Ramos (cell line): Measurements from ENCODE around the gene HOXA13.

ENCODE experiments used
- in situ Hi-C: fragments of 300-500 bp; cut with MboI; formaldehyde crosslinking; loops from one replicate; pipeline ENCODE4 v1.14.3; 2022; ENCODE audit warnings: low sequenced_read_pairs; ENCODE audit not compliant: unreplicated experiment

The HOXA13 gene

DNA sequence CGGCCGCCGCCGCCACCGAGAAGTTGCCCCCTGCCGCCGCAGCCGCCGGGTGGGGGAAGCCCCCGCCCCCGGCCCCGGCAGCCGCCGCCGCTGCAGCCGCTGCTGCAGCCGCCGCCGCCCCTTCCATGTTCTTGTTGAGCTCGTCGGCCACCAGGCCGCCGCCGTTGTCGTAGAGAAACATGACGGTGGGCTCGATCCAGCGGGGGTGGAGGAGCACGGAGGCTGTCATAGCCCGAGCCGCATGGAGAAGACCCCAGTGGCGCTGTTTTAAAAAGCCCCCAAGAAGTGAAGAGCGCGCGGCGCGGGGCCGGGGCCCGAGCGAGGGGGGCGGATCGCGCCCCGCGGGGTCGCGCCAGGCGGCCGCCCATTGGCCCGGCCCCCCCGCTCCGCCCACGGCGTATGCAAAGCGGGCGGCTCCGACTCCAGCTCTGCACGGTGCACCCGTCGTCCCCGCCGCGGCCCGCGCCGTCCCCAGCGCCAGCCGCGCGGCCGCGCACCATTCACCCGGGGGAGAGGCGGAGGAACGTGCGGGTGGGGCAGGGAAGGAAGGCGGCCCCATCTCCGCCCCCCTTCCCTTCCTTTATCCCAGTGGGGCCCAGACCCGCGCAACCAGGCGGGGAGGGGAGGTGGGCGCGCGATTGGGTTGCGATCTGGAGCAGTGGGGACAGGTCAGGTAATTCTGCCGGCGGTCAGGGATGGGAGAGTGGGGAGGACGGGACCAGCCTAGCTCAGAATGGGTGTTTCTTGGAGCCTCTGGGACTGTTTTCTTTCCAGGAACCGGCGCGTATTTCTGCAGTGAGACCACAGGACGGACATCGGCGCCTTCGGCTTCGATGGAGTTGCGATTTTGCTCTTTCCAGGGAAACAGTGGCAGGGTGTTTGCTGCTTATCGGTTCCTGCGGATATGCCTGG lies at the start of gene HOXA13:
HOXA13 (minus strand) TSS at position 243 of the 912 bp plus-strand sequence; CDS start at position 229, 14 bp downstream.
- in situ Hi-C loops, result loop anchor here (10.0 to 25.0 kb wide), 5 partner anchors 362 to 895 kb away; no protein-coding TSS in a partner anchor

- in situ Hi-C loops, result no loop called here
Measured at GRCh38 chr7:27248911-27249723, 49.2 kb upstream of the HOXA13 start.

GRCh38 chr7:27248427-27248806 lies 48.5 kb upstream of the HOXA13 start:
- in situ Hi-C loops, result no loop called here

DNA sequence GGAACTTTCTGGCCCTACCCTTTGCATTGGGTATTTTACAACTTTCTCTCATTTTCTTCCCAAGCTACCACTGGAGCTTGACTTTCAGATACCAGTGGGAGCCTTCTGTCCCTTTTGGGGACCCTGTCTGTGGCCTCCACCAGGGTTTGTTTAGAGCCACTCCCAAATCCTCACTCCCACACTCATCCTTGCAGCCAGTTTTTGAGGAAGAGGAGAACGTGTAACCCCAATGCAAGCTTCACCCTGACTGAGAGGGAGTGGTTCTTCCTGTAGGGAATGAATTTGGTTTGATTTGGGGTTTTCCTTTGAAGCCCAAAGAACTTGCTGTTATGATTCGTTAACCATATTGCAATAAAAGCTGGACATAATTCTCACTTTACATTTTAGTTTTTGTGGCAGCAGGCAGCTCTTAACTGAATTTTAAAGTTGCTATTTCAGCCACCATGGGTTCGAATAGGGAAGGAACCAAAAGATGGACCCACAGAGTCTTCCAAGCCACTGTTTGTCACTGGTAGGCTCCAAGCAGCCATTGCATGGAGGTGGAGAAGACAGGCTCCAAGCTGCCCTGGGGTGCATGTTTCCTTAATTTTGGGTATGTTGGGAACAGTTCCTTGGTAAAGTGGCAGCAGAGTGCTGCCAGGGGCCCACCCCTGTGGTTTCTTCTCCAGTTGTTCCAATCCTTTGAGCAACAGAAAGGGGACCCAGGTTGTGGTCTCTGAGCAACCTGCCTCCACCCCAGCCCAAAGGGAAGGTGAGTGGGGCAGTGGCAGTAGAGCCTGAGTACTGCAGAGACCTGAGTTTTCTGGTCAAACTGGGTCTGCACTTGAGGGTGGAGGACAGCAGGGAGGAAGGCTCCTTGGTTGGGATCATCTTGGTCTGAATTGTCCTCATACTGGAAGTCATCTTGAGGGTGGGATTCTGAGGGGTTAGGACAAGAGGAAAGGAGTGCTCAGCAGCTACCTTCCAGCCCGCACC lies 47.8 kb upstream of the HOXA13 start:
- in situ Hi-C loops, result no loop called here

DNA sequence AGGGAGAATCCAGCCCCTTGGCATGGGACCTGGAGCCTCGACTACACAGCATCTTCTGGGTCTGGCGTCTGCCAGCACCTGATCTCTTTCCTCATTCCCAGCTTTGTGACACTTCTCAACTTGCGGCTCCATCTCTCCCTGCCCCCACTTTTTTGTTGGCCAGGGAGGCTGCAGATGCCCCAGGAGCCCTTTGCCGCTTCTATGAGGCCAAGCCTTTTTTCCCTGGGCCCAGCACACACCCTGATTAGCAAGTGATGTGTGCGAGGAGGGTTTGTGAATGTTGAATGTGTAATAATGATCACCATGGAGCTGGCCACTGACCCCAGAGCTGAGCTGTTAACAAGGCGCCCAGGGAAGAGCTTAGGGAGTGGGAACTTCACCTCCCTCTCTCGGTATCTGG lies 47.1 kb upstream of the HOXA13 start:
- in situ Hi-C loops, result no loop called here

DNA sequence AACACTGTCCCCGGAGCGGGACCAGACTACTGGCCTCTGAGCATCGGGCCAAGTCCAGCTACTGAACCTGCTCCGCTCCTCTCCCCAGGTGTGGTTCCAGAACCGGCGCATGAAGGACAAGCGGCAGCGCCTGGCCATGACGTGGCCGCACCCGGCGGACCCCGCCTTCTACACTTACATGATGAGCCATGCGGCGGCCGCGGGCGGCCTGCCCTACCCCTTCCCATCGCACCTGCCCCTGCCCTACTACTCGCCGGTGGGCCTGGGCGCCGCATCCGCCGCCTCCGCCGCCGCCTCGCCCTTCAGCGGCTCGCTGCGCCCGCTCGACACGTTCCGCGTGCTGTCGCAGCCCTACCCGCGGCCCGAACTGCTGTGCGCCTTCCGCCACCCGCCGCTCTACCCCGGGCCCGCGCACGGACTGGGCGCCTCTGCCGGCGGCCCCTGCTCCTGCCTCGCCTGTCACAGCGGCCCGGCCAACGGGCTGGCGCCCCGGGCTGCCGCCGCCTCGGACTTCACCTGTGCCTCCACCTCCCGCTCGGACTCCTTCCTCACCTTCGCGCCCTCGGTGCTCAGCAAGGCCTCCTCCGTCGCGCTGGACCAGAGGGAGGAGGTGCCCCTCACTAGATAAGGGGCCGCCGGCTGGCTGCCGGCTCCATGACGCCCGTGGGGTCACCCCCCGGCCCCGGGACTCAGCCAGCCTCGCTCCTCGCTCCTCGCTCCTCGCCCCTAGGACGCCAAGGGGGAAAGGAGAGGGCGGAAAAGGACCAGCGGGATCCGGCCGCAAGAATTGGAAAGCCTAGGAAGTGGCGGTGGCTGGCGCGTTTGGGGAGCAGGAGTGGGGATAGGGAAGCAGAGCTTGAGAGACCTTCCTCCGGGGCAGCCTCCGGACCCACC lies 46.2 kb upstream of the HOXA13 start:
- in situ Hi-C loops, result no loop called here

DNA sequence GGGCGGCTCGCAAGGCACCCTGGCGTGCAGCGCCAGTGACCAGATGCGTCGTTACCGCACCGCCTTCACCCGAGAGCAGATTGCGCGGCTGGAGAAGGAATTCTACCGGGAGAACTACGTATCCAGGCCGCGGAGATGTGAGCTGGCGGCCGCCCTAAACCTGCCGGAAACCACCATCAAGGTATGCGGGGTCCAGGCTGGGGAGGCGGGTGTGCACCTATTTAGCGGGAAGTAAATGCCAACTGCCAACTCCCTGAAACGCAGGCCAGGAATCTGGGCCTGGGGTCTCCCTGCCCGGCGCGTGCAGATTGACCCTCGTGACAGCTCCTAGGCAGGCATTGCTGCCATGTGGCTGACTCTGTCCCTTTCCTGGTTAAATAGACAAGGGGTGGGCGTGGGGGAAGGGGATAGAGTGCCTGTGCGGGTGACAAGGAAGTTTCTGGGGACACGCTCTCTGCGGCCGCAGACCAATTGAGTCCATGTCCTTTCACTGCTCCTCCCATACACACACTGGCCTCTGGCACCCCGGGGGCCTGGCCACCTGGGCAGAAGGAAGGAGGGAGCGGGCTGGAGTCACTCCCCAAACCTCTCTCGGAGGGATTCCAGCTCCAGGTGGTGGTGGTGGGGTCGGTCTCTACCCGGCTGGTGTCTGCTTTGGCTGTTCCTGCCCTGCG lies 45.4 kb upstream of the HOXA13 start:
- in situ Hi-C loops, result no loop called here

DNA sequence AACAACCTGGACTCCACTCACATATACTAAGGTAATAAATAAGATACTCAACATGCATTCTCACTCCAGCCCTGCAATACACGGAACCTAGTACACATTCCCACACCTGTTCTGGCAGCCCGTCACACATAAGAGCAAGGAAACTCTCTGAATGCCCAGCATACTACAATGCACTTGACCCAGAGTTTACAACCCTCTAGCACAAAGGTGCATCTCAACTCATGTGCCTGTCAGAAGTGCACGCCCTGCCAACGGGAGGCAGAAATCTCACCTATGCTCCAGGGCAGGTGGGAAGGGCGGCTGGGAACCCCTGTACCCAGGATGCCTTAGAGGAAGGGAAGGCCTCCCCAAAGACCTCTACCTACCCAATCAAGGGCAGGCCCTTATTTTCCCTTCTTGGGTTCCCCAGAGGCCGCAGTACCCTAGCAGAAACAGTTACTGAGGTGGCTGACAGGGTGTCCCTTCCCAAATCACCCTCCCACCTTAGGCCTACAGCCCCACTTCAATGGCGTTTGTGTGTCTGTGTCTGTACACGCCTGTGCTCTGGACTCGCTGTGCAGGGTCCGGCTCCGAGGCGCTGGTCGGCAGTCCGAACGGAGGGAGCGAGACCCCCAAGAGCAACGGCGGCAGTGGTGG lies 44.7 kb upstream of the HOXA13 start:
- in situ Hi-C loops, result no loop called here

GRCh38 chr7:27243340-27244163 lies 43.7 kb upstream of the HOXA13 start:
- in situ Hi-C loops, result no loop called here

GRCh38 chr7:27242555-27243339 lies 42.9 kb upstream of the HOXA13 start, which contains the start of gene EVX1:
EVX1 (plus strand) TSS chr7:27242802; CDS start chr7:27243031, 229 bp downstream.
- in situ Hi-C loops, result no loop called here

DNA sequence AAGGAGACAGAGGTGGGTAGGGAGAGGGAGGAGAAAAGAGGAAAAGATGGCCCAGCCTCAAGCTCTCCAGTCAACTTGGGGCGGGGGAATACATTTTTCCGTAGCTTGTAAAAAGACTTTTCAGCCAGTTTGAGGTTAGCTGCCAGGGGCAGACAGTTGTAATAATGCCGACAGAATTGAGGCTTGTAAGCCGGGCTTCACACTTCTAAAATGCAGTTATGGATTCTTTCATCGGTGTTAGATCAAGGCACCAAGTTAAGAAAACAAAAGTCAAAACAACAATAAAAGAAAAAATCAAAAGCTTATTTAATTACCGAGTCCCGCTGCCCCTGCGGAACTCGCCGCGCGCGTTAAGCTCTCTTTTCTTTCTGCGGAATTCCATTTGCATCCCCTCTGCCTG lies 42.3 kb upstream of the HOXA13 start:
- in situ Hi-C loops, result no loop called here

- in situ Hi-C loops, result no loop called here
Measured at GRCh38 chr7:27241189-27242056, 41.5 kb upstream of the HOXA13 start.

GRCh38 chr7:27240015-27240731 lies 40.3 kb upstream of the HOXA13 start:
- in situ Hi-C loops, result no loop called here

GRCh38 chr7:27239387-27240014 lies 39.6 kb upstream of the HOXA13 start:
- in situ Hi-C loops, result no loop called here
